ENCODE data around the gene CTTNBP2. TPM values are rescaled to one million over a fixed set of nuclear protein-coding genes. Genes with fewer than 3 reads are reported as not detected.

CTTNBP2 gene
- total RNA-seq, 1 donor from 2014 or later, result 47.5 TPM

DNA sequence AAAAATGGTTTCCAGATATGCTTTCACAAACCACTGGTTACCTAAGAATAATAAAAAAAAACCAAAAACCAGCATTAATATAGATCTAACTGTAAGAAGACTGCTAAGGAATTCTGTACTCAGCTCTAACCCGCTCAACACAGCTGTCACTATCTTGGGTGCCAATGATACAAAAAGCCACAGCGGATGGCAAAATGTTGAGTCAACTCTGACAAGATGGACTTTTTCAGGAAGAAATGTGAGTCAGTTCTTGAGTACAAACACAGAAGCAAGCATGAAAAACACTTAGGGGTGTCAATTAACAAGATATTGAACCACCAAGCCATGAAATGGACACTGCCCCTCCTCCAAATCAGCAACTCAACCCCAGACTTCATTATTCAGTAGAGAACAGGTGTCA is 55.0 kb downstream of the CTTNBP2 start:
- no peak for DNase-seq (ENCODE audit: low read depth)

DNA sequence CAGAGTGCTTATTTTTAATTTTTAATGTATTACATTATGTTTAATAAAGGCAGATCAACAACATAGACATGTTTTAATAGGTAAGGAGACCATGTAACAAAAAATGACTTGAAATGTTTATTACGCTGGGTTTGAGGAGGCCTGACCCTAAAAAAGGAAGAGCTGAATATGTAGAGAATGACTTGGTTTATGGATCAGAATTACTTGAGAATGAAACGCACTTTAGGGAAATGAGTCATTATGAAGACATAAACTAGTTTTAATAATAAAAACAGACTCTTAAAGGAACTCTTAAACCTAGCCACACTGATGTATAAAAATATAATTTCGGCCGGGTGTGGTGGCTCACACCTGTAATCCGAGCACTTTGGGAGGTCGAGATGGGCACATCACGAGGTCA is 56.5 kb downstream of the CTTNBP2 start:
- DNase-seq (ENCODE audit: low read depth), result no peak

DNA sequence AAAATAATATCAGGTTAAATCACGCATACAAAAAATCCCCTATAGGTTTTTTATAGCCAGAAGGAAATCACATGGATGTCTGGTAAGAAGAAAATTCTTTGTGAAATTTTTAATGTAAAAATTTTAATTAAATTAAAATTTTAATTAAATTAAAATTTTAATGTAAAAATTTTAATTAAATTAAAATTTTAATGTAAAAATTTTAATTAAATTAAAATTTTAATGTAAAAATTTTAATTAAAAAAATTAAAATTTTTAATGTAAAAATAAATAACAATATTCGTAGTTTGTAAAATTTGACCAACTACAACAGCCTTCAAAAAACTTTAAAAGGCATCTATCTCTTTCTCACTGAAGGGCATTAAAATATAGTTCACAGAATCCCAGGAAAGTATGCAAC is 61.5 kb downstream of the CTTNBP2 start:
- no peak for DNase-seq (ENCODE audit: low read depth)

DNA sequence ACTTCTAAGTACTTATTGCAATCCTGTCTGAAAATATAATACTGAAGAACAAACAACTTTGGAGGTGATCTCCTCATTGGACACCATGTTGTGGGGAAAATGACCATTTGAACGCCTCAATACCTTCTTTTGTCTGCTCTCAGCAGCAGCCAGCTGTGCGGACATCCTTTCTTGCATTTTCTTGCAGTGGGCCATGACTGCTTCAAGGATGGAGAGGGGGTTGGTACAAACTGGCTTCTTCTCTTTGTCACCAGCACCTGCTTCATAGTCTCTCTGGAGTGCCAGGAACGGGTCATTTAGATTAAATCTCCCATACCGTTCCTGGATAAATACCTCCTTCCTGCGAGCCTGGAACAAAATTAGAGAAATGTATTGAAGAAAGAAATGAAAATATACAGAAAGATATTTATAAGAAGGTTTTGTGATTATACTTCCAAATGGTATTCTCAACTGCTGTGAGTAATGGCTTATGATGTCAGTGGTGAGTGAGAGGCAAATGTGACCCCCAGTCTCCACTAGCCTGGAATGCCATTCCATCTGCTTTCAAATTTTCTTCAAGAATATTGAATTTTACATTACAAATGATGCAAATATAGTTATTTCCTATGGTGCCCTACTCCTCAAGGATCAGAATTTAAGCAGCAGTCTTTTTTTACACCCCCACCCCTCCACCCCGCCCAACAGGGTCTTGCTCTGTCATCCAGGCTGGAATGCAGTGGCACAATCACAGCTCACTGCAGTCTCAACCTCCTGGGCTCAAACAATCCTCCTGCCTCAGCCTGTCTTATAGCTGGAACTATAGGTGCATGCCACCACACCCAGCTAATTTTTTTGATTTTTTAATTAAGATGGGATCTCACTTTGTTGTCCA is 62.4 kb downstream of the CTTNBP2 start:
- DNase-seq (ENCODE audit: low read depth), result no peak

DNA sequence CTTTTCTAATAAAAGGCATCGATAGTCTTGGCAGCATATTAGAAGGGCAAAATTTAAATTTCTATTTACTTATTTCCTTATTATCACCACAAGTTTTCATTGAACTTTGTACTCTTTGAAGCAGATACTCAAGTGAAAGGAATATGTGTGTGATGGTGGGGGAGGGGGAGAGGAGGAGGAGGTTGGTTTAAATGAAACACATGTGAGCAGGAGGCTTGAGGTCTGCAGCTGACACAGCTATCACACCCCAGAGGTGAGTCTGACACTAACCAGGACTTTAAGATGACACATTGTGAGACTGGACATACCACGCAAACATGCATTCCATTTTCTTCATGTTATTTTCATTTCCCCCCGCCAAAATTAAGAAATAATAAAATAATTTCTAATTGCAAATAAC is 63.3 kb downstream of the CTTNBP2 start:
- DNase-seq (ENCODE audit: low read depth), result no peak

DNA sequence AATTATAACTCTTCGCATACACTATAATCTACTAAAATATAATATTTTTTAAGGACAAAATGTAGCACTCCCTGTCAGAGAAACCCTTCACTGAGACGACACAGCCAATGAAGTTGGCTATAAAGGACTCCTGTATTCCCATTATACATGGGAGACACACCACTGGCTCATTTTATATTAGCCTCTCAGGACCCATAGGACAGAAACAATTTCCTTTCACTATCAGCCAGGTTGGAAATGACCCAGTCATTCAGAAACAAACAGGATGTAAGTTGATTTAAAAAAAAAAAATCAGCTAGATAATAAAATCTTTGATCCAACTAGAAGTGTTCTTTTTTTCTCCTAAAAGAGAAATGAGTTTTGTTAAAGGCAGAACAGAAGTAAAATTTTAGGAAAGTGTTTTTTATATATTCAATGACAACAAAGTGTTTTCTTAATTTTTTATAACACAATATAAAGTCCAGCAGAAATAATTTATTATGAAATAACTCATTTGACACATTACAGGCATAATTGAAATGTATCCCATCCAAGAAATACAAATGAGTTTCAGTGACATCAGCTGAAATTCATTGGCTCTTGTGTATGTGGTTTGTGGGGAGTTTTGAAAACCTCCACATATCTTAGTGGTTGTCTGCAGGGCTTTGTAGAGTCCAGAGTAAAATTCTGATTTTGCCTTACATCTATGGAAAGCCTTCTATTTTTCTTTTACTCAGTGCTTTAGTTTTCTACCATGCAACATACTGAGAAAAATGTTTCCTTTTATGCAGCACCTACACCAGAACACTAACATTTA is 64.1 kb downstream of the CTTNBP2 start:
- DNase-seq (ENCODE audit: low read depth), result peak; percentile 60

DNA sequence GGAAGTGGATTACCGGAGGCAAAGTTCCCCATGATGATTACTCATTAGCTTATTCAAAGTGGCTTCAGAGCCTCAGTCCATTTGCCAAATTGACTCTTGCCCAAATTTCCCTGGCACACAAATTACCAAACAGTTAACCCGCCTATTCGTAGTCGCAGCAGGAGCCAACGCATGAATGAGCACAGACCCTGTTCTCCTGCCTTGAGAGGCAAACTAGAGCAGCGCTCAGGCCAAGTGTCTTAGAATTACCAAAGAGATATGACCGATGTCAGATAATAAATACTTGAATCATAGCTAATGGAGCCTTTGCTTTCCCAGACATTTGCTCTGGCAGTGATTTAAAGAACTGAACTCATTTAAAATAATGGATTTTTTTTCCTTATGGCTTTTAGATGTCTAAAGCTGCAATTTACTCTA is 64.9 kb downstream of the CTTNBP2 start:
- DNase-seq (ENCODE audit: low read depth), result peak; percentile 81

DNA sequence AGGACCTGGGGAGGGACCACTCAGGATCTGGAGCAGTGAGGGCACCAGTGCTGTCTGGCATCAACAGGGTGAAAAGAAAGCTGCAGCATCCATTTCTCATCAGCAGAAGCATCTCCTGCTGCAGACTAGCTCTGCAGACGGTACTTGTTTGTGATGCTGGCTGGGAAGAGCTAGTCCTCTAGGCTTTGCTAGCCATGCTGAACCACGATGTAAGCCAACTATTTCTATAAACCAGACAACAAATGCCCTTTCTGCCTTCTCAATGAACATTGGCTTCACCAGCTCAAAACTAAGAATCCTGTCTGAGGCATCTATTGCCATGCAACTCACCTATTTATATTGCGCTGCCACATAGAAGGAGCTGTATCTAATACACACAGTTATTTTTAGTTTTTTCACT is 65.6 kb downstream of the CTTNBP2 start:
- DNase-seq (ENCODE audit: low read depth), result peak; percentile 44

DNA sequence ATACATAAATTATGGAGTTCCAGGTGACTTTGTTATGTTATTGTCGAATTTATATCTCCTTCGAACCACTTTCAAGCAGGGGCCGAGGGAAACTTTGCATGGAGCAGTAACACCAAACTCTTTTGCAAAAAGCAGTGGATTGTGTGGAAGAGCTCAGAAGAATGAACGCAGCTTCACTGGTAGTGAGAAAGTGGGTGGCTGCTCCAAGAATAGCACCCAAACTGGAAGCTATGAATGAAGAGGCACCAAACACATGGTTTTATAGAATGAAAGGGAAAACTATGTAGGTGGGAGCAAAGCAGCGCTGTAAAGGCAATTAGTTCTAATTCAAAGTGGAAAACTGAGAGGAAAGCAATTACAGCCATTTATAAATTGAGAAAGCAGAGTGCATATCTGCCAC is 67.2 kb downstream of the CTTNBP2 start:
- DNase-seq (ENCODE audit: low read depth), result no peak

DNA sequence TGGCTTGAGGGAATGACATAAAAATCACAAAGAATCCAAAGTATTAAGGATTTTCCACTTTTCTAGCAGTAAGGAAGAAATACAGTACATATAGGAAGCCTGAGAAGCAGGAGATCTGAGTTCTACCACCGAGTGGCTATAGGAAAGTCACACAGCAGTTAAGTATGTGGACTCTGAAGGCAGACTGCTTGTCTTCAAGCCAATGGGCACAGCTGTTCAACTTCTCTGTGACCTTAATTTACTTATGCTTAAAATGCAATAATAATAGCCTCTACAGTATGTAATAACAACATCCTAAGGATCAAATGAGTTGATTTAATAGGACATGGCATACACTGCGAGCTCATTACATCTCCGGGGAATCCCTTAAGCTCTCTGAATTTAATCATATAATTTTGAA is 68.0 kb downstream of the CTTNBP2 start:
- DNase-seq (ENCODE audit: low read depth), result no peak

DNA sequence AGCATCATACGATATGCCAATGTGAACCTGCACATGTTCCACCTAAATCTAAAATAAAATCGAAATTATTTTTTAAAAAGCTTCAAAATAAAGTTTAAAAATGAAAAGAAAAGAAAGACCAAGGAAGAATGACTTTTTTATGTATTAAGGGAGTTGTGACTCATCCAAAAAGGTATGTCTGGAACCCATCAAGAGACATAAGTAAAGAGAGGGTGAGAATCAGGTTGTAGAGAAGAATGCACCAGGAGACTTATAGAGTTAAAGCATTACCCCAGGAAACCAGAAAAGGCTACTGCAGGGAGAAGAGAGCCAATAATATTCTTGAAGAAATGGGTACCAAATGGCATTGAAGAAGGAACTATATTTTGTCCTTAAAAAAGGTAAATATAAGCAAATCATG is 69.8 kb downstream of the CTTNBP2 start:
- peak; percentile 44 for DNase-seq (ENCODE audit: low read depth)

DNA sequence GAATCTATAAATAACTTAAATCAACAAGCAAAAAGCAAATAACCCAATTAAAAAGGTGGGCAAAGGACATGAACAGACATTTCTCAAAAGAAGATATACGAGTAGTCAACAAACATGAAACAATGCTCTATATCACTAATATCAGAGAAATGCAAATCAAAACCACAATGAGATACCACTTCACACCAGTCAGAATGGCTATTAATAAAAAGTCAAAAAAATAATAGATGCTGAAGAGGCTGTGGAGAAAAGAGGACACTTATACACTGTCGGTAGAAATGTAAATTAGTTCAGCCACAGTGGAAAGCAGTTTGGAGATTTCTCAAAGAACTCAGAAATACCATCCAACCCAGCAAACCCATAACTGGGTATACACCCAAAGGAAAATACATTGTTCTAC is 70.6 kb downstream of the CTTNBP2 start:
- DNase-seq (ENCODE audit: low read depth), result no peak

DNA sequence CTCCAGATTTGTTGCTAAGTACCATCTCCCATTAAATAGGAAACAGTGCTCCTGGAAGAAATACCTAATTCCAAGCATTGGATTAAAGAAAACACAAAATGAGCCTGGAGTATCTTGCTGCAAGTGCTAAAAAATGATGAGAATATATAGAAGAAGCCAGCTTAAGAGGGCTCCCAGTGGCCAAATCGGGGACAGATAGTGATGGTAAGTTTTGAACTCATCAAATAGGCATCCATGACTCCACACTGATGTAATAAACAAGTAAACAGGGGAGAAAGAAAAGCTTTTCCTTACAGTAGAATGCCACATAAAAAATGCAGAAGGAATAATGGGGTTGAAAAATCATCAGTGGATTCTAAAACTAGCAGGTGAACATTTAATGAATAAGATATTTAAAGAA is 72.4 kb downstream of the CTTNBP2 start:
- DNase-seq (ENCODE audit: low read depth), result no peak

DNA sequence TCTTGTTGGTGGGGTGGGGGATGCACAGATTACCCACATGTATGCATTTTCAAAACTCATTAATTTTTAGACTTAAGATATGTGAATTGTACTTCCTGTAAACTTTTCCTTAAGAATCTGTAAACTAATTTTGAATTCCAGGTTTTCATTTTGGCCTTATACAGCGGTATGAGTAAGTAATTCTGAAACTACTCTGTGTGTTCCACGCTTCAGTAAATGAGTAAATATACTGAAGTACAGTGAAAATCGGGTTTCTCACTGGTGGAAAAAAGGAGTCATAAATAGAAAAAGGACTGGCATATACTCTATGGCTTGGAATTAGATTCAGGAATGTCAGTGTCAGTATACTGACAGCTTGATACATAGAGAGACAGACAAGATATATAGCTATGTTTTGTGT is 72.8 kb downstream of the CTTNBP2 start:
- peak; percentile 80 for DNase-seq (ENCODE audit: low read depth)

DNA sequence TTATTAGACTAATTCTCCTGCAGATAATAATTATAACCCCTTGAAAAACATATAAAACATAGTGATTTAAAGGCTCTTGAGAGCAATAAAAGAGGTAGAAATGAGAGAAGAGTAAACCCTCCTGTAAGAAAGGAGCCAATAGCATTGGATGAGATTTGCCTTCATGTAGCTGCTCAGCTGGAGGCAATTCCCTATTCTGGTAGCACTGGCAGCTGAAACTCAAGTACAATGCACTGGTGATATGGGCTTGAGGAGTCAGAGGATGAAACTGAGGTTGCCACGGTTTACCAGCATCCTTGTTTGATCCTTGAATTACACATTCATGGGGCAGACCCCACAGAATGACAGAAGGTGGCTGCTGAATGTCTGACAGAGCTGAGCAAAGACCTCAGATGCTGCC is 76.4 kb downstream of the CTTNBP2 start:
- DNase-seq (ENCODE audit: low read depth), result no peak

DNA sequence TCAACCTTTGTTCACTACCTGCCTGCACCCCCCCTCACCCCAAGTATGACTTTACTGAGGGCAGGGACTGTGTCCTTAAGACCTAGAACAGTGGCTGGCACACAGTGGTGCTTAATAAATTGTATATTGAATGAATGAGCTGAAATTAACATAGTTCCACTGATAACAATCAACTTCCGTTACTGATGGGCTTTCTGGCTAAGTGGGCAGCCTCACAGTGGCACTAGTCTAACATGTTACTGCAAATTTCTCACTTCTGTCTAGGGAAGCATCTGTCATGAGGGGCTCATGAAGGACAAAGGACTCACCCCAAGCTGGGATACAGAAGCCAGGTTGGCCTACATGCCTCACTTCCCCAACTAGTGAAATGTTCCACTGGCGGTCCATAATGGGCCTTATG is 79.3 kb downstream of the CTTNBP2 start:
- no peak for DNase-seq (ENCODE audit: low read depth)

DNA sequence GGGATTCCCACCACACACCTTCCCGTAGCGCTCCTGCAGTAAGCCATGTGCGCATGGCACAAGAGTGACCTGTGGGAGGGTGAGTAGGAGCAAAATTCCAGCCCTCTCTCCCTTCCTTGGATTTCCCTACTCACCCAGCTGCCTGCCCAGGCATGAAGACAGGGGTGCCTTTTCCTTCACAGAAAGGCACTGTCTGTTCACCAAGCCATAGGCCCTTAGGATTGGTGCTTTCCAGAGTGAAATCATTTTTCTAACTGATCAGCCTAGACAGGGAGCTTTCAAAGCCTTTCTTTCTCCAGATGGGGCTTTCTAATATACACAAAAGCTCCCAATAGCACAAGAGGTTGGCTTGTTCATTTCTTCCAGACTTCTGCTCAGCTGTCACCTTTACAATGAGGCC is 79.7 kb downstream of the CTTNBP2 start:
- DNase-seq (ENCODE audit: low read depth), result no peak

DNA sequence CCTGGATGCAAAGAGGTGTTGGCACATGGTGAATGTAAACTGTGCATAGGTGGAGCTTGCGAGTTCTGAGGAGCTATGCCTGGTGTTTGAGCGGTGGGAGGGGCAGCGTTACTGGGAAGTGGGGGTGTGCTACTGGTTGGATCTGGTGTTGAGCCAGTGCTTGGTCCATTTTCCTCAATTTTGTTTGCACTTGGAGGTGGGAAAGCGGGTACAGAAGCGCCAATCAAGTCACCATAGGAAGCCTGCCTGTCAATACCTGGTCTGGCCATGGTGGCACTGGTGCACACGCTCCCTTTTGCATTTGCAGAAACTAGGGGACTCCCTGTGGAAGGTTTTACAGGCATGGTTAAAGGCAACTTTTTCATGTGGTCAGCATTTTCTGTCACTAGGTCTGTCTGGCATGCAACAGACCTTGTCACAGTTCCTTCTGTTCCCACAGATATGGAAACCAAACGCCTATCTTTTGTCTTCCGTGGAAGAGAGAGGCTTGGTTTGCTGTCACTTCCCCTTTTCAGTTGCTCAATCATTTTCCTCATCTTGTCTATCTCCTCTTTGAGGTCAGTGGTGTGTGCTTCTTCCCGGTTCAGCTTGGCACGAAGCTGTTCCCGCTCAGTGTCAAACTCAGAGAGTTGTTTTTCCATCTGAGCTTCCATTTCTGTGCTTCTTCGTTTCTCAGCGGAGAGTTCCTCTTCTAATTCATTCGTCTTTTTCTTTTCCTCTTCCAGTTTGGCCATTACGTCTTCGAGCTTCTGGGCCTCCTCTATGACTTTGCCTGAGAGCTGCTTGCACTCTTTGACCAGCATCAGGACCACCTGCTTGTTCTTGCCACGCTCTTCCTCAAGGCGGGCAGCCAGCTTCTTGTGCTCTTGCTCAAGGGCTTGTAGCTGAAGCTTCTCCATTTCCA is 81.1 kb downstream of the CTTNBP2 start:
- DNase-seq (ENCODE audit: low read depth), result no peak

DNA sequence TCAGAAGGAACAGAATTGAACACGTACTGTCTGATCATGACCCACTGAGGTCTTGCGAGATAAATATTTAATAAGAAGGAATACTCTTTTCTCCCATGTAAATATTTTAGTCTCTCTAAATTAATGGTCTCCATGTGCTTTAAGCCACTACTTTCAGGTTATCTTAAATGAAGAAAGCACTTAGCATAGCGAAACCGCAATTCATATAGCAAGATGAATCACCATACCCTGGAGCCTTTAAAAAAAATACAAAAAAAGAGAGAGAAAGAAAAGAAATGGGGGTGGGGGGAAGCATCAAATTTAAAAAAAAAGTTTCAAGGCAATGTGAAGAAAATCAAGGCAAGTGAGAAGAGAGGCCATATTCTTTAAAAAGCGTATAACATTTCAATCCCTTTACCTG is 82.5 kb downstream of the CTTNBP2 start:
- DNase-seq (ENCODE audit: low read depth), result no peak

DNA sequence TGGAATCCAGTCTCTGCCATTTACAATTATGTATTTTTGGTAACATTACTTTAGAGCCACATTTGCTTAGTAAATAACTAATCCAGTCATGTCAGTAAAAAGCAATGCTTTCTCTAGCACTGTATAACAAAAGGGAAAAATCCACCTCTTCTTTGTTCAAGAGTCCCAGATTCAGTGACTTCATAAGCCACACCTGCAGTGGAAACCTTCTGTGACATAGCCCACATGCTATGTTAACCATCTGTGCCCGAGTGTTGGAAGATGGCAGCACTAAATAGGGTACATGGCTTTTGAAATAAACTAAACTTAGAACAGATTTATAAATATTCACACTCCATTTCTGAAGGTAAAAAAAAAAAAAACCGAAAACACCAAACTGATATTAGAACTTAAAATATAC is 83.0 kb downstream of the CTTNBP2 start:
- no peak for DNase-seq (ENCODE audit: low read depth)

DNA sequence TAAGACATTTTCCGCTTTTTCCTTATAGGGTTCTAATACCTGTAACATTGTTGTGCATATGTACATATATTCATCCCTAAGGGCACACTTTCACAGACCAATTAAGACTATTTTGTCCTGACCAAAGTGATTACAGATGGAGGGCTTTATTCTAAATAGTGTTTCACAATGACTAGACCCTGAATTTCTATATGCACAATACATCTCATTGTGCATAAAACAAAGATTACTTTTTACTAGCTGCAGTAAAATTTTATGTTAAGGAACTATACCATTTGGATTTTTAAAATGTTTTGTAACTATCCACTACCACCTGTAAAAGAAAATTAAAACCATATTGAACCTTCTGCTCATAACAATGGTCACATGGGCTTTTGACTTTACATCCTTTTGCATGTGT is 87.8 kb downstream of the CTTNBP2 start:
- no peak for DNase-seq (ENCODE audit: low read depth)

DNA sequence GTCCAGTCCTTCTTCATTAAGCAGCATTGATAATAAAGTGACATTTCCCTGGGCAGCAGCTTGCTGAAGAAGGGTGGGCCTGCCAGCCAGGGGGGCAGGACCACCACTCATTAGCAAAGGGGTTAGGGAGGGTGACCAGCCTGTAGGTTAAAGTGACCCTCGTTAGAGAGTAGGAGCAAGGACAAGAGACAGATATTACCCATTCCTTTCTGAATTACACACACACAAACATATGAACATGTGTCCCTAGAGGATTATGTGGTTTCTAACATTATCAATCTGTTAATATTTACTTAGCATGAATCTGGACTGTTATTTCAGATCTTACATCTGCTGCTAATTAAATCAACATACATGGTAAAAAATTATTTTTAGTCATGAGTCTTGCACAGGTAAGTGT is 88.9 kb downstream of the CTTNBP2 start:
- no peak for DNase-seq (ENCODE audit: low read depth)
